H1 (cell line): ENCODE results near the gene PPOX. TPM values are rescaled to one million over a fixed set of nuclear protein-coding genes. Genes with fewer than 3 reads are reported as not detected.

Experiments
- CBX8 ChIP-seq: fragments of 300-800, 300-1000 bp; sonication (generic); IDR thresholded peaks from 2 replicates; pipeline ENCODE4 v1.7.1; 2016; ENCODE audit warnings: low read depth, low read length, borderline replicate concordance
- CEBPB ChIP-seq: IDR thresholded peaks from 2 replicates; pipeline ENCODE4 v1.6.1; 2012; ENCODE audit warnings: low read depth, low read length
- CREB1 ChIP-seq: IDR thresholded peaks from 2 replicates; pipeline ENCODE4 v1.6.1; 2012; ENCODE audit warnings: inconsistent platforms
- GTF2F1 ChIP-seq: IDR thresholded peaks from 2 replicates; pipeline ENCODE4 v1.6.1; 2012; ENCODE audit warnings: low read depth, low read length, improper control_type of control experiment, borderline replicate concordance
- HDAC2 ChIP-seq, 2 experiments: fragments of 300-600 bp in 1 of 2; sonication (generic) in 1 of 2; IDR thresholded peaks; 2 replicates each; pipeline ENCODE4 v1.6.1; 2011 to 2012; ENCODE audit warnings: low read depth in 2 of 2, low read length in 2 of 2, mild to moderate bottlenecking in 2 of 2, moderate library complexity in 2 of 2, borderline replicate concordance in 1 of 2, inconsistent platforms in 1 of 2
- JUN ChIP-seq: IDR thresholded peaks from 2 replicates; pipeline ENCODE4 v1.6.1; 2011; ENCODE audit warnings: low read depth, mild to moderate bottlenecking, improper control_type of control experiment, low read length
- JUND ChIP-seq: IDR thresholded peaks from 2 replicates; pipeline ENCODE4 v1.6.1; 2011; ENCODE audit warnings: mild to moderate bottlenecking, improper control_type of control experiment, low read length
- KDM4A ChIP-seq: IDR thresholded peaks from one replicate; pipeline ENCODE4 v1.7.1; 2012; ENCODE audit warnings: low read depth, mild to moderate bottlenecking, moderate library complexity, low read length, inconsistent platforms; ENCODE audit not compliant: severe bottlenecking
- NRF1 ChIP-seq: IDR thresholded peaks from 2 replicates; pipeline ENCODE4 v1.6.1; 2011; ENCODE audit warnings: mild to moderate bottlenecking, low read depth, low read length, improper control_type of control experiment
- PHF8 ChIP-seq: fragments of 200-600 bp; sonication (generic); conservative IDR thresholded peaks from 2 replicates; pipeline ENCODE4 v1.7.1; 2012; ENCODE audit warnings: low read depth, mild to moderate bottlenecking, inconsistent platforms, low read length, moderate library complexity
- POLR2A ChIP-seq, 2 experiments: IDR thresholded peaks; 1 replicate in 1 of 2; 2 replicates in 1 of 2; pipeline ENCODE4 v1.6.1; 2011; ENCODE audit warnings: low read depth in 2 of 2, low read length in 2 of 2, mild to moderate bottlenecking in 2 of 2; ENCODE audit errors: control extremely low read depth in 1 of 2
- RBBP5 ChIP-seq: IDR thresholded peaks from 2 replicates; pipeline ENCODE4 v1.7.1; 2012; ENCODE audit warnings: low read depth, mild to moderate bottlenecking, inconsistent platforms, low read length, moderate library complexity, borderline replicate concordance
- RFX5 ChIP-seq: IDR thresholded peaks from 2 replicates; pipeline ENCODE4 v1.6.1; 2011; ENCODE audit warnings: low read depth, low read length, improper control_type of control experiment, borderline replicate concordance
- RNF2 ChIP-seq: fragments of 200-900, 300-1000 bp; sonication (generic); IDR thresholded peaks from 2 replicates; pipeline ENCODE4 v1.7.1; 2016; ENCODE audit warnings: borderline replicate concordance, low read depth, mild to moderate bottlenecking, antibody characterized with exemption, low read length; ENCODE audit not compliant: poor library complexity, severe bottlenecking; ENCODE audit errors: missing control alignments
- SIN3A ChIP-seq, 2 experiments: IDR thresholded peaks in 1 of 2; conservative IDR thresholded peaks in 1 of 2; 2 replicates each; pipeline ENCODE4 v1.6.1; 2011 to 2012; ENCODE audit warnings: low read length in 2 of 2, improper control_type of control experiment in 1 of 2, low read depth in 1 of 2, mild to moderate bottlenecking in 1 of 2
- SIX5 ChIP-seq: IDR thresholded peaks from 2 replicates; pipeline ENCODE4 v1.6.1; 2011; ENCODE audit warnings: mild to moderate bottlenecking, low read depth, low read length
- SP2 ChIP-seq: IDR thresholded peaks from 2 replicates; pipeline ENCODE4 v1.6.1; 2012; ENCODE audit warnings: mild to moderate bottlenecking, low read length, inconsistent platforms
- SP4 ChIP-seq: IDR thresholded peaks from 2 replicates; pipeline ENCODE4 v1.6.1; 2012; ENCODE audit warnings: low read length, inconsistent platforms
- SRF ChIP-seq: IDR thresholded peaks from 2 replicates; pipeline ENCODE4 v1.6.1; 2011; ENCODE audit warnings: mild to moderate bottlenecking, low read depth, low read length, moderate library complexity
- TAF7 ChIP-seq: optimal IDR thresholded peaks from 2 replicates; pipeline ENCODE3; 2011; ENCODE audit warnings: low read depth, mild to moderate bottlenecking, inconsistent platforms, low read length, moderate library complexity, borderline replicate concordance
- TCF12 ChIP-seq: IDR thresholded peaks from 2 replicates; pipeline ENCODE4 v1.6.1; 2011; ENCODE audit warnings: low read depth, mild to moderate bottlenecking, low read length
- YY1 ChIP-seq: IDR thresholded peaks from 2 replicates; pipeline ENCODE4 v1.6.1; 2011; ENCODE audit warnings: low read depth, mild to moderate bottlenecking, low read length
- polyA plus RNA-seq, 7 experiments: library from polyadenylated mRNA; depleted of rRNA in 3 of 7; stranded (reverse) in 5 of 7; unstranded in 2 of 7; fragments of >200 nt in 5 of 7; fragments of 200-250 nt in 2 of 7; gene quantifications; 1 replicate in 5 of 7; 2 replicates in 1 of 7; 4 replicates in 1 of 7; pipeline versions ENCODE4 v1.2.1 to v1.2.3, GENCODE V29; 2011 to 2013; ENCODE audit warnings: missing spikeins in 2 of 7, mixed read lengths in 2 of 7
- total RNA-seq: library from RNA; stranded (reverse); fragmentation: NEBNext Ultra II Directional; extraction: Animal tissue kit (Norgen Biotek cat#: 25700); gene quantifications from 2 replicates; pipeline ENCODE4 v1.2.1, GENCODE V29; 2021
- TF ChIP-seq, protein P1 (sequence below): IDR thresholded peaks from 2 replicates; pipeline ENCODE4 v1.6.1; 2011; ENCODE audit warnings: low read length, improper control_type of control experiment

Gene PPOX
- total and polyA plus RNA-seq, 2 of the 8 experiments (the other 6 are each of a cell fraction or from before 2014, with no cell fraction given) = 39.4 to 40.4 TPM

- TF ChIP-seq, protein P1, sequence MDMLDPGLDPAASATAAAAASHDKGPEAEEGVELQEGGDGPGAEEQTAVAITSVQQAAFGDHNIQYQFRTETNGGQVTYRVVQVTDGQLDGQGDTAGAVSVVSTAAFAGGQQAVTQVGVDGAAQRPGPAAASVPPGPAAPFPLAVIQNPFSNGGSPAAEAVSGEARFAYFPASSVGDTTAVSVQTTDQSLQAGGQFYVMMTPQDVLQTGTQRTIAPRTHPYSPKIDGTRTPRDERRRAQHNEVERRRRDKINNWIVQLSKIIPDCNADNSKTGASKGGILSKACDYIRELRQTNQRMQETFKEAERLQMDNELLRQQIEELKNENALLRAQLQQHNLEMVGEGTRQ = no peak
- TF ChIP-seq GTF2F1 (no peak), SP2 (no peak), TAF7 (no peak), SRF (no peak), YY1 (peak; percentile 99), RBBP5 (no peak), PHF8 (peak; percentile 77), SP4 (peak; percentile 67; the same call in 1 of the 2 replicates), POLR2A (IDR thresholded peaks at IDR 0.05; ENCODE audit: control extremely low read depth in 1 of 2, low read depth in 2 of 2, low read length in 2 of 2) (peak in 1 of 2 experiments; percentile 34; a peak in 2 of 3 replicates), RFX5 (no peak), HDAC2 (IDR thresholded peaks at IDR 0.05; ENCODE audit: borderline replicate concordance in 1 of 2, low read depth in 2 of 2, low read length in 2 of 2) (no peak), CEBPB (no peak), JUND (no peak), RNF2 (no peak), CREB1 (no peak; the same call in 1 of the 2 replicates), SIX5 (0 out of 2 replicates have a peak, but pooled peaks have one; percentile 7), NRF1 (peak; percentile 99), SIN3A (conservative IDR thresholded peaks at IDR 0.05 in 1 of 2, IDR thresholded peaks at IDR 0.05 in 1 of 2; ENCODE audit: low read depth in 1 of 2, low read length in 2 of 2) (peak; percentile 28 to 53; a peak in 2 of 4 replicates), KDM4A (no peak), JUN (no peak), CBX8 (no peak), TCF12 (no peak)
These were observed 6.9 kb upstream of the PPOX start, which contains the start of gene USP21 (continued) for GRCh38 chr1:161159087-161159912.
